Nephron (organoid): ENCODE results near the gene NCDN.
"Not testable (repeated sequence)": the region's sequence is repeated elsewhere in the genome, so short reads cannot be mapped to it uniquely, and the experiment has no call there.

Experiments used
- H3K27ac Mint-ChIP-seq, 3 experiments: 2 replicates each; pipeline ENCODE4 v1.8.0; 2020; ENCODE audit warnings: mixed read lengths in 3 of 3, mild to moderate bottlenecking in 2 of 3, moderate library complexity in 1 of 3
- H3K27me3 Mint-ChIP-seq: 2 replicates; pipeline ENCODE4 v1.8.0; 2021; ENCODE audit warnings: low read depth, mild to moderate bottlenecking, moderate library complexity, mixed read lengths
- H3K36me3 Mint-ChIP-seq: 2 replicates; pipeline ENCODE4 v1.8.0; 2020; ENCODE audit warnings: low read depth, mixed read lengths
- H3K4me1 Mint-ChIP-seq: 2 replicates; pipeline ENCODE4 v1.8.0; 2020; ENCODE audit warnings: mixed read lengths
- H3K4me3 Mint-ChIP-seq, 3 experiments: 2 replicates each; pipeline ENCODE4 v1.8.0; 2020; ENCODE audit warnings: mild to moderate bottlenecking in 3 of 3, mixed read lengths in 3 of 3, moderate library complexity in 2 of 3
- H3K9me3 Mint-ChIP-seq: 2 replicates; pipeline ENCODE4 v1.8.0; 2020; ENCODE audit warnings: mixed read lengths
- CTCF ChIP-seq, 3 experiments: fragments of 200-600 bp; sonication (generic); IDR thresholded peaks; one replicate each; pipeline ENCODE4 v1.5.0; 2021; ENCODE audit warnings: antibody characterized with exemption in 3 of 3; ENCODE audit not compliant: unreplicated experiment in 3 of 3

The NCDN gene

GRCh38 chr1:35574125-35574654, 16.6 kb downstream of the NCDN start:
- H3K4me3 Mint-ChIP-seq: peak overlapping the region; percentile 19 to 39 (median 26)
- H3K27ac Mint-ChIP-seq: no peak overlapping the region
- no peaks in the 10 kb centered on the region for H3K9me3 Mint-ChIP-seq
- H3K36me3 Mint-ChIP-seq: no peaks in the 10 kb centered on the region
- TF ChIP-seq CTCF (IDR thresholded peaks at IDR 0.05; ENCODE audit: unreplicated experiment in 3 of 3): no peak
- peaks cover 93% of the 10 kb centered on the region for H3K27me3 Mint-ChIP-seq
- peaks cover 29% of the 10 kb centered on the region for H3K4me1 Mint-ChIP-seq

- no peaks in the 10 kb centered on the region for H3K9me3 Mint-ChIP-seq
- no peaks in the 10 kb centered on the region for H3K36me3 Mint-ChIP-seq
- peak overlapping the region; percentile 19 to 58 (median 50) for H3K4me3 Mint-ChIP-seq
- H3K27ac Mint-ChIP-seq: peak overlapping the region in 1 of 3 experiments; percentile 14
- TF ChIP-seq CTCF (IDR thresholded peaks at IDR 0.05; ENCODE audit: unreplicated experiment in 3 of 3): no peak
- peaks cover 29% of the 10 kb centered on the region for H3K4me1 Mint-ChIP-seq
- peaks cover 93% of the 10 kb centered on the region for H3K27me3 Mint-ChIP-seq
Measured at GRCh38 chr1:35574655-35575415, 17.2 kb downstream of the NCDN start.

DNA sequence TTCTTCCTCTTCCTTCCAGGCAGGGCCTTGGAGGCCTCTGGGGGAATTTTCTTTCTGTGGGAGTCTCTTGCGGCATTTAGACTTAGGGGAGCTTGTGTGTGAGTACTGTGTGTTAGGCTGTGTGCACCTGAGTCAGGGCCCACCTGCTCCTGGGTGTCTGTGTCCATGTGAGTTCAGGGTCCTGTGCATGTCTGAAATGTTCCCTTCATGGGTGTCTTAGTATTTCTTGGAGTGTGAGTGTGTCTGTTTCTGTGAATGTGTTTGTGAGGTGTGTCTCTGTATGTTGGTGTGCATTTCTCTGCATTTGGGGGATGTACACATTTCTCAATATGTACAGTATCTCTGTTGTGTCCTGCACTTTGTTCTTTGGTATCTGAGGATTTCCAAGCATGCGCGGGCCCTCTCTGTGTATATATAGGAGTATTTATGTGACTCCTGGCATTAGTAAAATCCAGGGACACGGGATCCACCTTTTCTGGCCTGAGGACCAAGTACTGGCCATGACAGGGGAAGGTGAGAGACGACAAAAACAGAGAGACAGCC, 17.9 kb downstream of the NCDN start:
- TF ChIP-seq CTCF (IDR thresholded peaks at IDR 0.05; ENCODE audit: unreplicated experiment in 3 of 3): no peak
- Mint-ChIP-seq H3K4me3 (peak overlapping the region; percentile 18 to 58 (median 50)), H3K9me3 (no peaks in the 10 kb centered on the region), H3K4me1 (peaks cover 26% of the 10 kb centered on the region), H3K36me3 (no peaks in the 10 kb centered on the region), H3K27ac (peak overlapping the region in 1 of 3 experiments; percentile 14), H3K27me3 (peaks cover 91% of the 10 kb centered on the region)

GRCh38 chr1:35576061-35576765, 18.6 kb downstream of the NCDN start:
- TF ChIP-seq CTCF (IDR thresholded peaks at IDR 0.05; ENCODE audit: unreplicated experiment in 3 of 3): no peak
- Mint-ChIP-seq H3K27ac (no peak overlapping the region), H3K9me3 (no peaks in the 10 kb centered on the region), H3K4me3 (peak overlapping the region; percentile 49 to 63 (median 59)), H3K4me1 (peaks cover 23% of the 10 kb centered on the region), H3K36me3 (no peaks in the 10 kb centered on the region), H3K27me3 (peaks cover 84% of the 10 kb centered on the region)

GRCh38 chr1:35576766-35577070, 19.1 kb downstream of the NCDN start:
- H3K36me3 Mint-ChIP-seq, H3K27ac Mint-ChIP-seq, H3K9me3 Mint-ChIP-seq: not testable (repeated sequence)
- Mint-ChIP-seq H3K27me3 (peaks cover 79% of the 10 kb centered on the region), H3K4me3 (peak overlapping the region; percentile 49 to 59 (median 54)), H3K4me1 (peaks cover 20% of the 10 kb centered on the region)
